GM12865 (cell line): ENCODE data around the gene LZTS3.

Experiments used
- DNase-seq: peaks from one replicate; pipeline ENCODE4 v3.0.0; 2010; ENCODE audit warnings: low read depth
- H3K4me3 ChIP-seq: 2 replicates; pipeline ENCODE4 v1.5.1; 2011; ENCODE audit warnings: mild to moderate bottlenecking, low read depth, low read length, control low read depth
- TF ChIP-seq, protein P1 (sequence below): IDR thresholded peaks from 2 replicates; pipeline ENCODE4 v1.5.1; 2011; ENCODE audit warnings: low read length, control low read depth, low read depth, inconsistent platforms; ENCODE audit not compliant: insufficient read depth; ENCODE audit errors: missing control alignments

LZTS3 gene

DNA sequence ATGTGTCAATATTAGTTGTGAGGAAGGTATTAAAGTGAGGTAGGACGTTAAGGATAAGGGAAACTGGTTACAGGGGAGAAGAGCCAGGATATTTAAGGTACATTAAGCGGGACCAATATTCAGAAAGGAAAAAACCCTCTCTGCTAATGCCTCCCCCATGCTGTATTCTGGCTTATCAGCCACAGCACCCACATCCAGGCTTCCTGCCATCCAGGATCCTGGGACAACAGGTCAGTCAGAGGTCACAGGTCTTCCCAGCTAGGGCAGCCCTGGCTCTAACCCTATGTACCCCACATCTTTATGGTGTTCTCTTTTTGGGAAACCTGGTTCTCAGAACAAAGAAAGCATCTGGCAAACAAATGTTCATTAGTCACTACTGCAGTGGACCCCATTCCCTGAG, 25.9 kb upstream of the LZTS3 start:
- no peak for DNase-seq
- H3K4me3 ChIP-seq = no peak overlapping the region
- TF ChIP-seq, protein P1, sequence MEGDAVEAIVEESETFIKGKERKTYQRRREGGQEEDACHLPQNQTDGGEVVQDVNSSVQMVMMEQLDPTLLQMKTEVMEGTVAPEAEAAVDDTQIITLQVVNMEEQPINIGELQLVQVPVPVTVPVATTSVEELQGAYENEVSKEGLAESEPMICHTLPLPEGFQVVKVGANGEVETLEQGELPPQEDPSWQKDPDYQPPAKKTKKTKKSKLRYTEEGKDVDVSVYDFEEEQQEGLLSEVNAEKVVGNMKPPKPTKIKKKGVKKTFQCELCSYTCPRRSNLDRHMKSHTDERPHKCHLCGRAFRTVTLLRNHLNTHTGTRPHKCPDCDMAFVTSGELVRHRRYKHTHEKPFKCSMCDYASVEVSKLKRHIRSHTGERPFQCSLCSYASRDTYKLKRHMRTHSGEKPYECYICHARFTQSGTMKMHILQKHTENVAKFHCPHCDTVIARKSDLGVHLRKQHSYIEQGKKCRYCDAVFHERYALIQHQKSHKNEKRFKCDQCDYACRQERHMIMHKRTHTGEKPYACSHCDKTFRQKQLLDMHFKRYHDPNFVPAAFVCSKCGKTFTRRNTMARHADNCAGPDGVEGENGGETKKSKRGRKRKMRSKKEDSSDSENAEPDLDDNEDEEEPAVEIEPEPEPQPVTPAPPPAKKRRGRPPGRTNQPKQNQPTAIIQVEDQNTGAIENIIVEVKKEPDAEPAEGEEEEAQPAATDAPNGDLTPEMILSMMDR = no peak

DNA sequence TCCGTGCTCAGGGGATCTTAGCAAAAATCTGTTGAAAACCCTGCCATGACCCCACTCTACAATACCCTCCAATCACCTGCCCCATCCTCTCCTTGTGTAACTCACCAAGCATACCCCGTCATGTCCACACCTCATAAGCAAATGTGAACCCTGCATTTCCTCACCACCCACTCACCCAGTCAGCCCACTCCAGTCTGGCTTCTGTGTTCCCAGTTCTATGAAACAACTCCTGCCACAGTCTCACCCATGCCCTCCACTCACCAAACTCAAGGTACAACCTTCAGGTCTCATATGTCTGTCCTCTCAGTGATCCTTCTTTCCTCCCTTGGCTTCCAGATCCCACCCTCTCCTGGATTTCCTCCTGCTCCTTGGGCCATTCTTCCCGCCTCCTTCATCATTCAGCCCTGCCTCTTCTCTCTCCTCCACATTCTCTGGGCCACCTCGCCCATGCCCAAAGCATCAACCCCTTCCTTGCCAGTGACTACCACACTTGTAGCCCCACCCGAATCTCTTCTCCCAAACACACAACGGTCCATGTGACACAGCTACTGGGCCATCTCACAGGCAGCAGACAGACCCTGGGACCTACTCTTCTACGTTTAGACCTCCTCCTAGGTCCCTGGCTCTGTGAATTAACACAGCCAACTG, 22.4 kb upstream of the LZTS3 start:
- H3K4me3 ChIP-seq = no peak overlapping the region
- TF ChIP-seq, protein P1 = no peak
- DNase-seq = no peak

DNA sequence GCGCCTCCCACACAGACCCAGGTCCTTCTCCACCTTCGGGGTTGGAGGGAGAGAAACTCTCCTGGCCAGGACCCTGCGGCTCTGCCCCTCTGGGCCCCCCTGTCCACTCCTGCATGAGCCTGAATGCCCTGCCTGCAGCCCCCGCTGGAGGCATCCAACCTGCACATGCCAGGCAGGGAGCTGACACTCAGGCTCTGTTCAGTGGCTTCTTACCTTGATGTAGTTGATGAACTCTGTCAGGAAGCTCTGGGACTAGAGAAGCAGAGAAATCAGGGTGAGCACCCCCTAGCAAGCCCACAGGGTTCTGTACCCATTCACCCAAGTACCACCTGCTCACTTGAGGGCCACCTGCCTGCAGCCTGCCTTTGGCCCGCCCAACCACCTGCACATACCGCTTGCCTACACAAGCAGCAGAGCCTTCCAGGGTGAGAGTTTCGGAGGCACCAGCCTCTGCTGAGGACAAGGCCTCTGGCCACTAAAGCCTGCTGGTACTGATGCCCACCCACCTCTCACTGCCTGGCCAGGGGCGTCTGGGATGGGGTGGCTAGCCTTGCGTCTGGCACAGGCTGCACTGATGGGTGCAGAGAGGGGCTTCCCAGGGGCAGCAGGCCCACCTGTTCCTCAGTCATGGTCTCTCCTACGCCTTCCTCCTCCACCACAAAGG, 21.4 kb upstream of the LZTS3 start:
- TF ChIP-seq, protein P1 = no peak
- no peak for DNase-seq
- H3K4me3 ChIP-seq = no peak overlapping the region

DNA sequence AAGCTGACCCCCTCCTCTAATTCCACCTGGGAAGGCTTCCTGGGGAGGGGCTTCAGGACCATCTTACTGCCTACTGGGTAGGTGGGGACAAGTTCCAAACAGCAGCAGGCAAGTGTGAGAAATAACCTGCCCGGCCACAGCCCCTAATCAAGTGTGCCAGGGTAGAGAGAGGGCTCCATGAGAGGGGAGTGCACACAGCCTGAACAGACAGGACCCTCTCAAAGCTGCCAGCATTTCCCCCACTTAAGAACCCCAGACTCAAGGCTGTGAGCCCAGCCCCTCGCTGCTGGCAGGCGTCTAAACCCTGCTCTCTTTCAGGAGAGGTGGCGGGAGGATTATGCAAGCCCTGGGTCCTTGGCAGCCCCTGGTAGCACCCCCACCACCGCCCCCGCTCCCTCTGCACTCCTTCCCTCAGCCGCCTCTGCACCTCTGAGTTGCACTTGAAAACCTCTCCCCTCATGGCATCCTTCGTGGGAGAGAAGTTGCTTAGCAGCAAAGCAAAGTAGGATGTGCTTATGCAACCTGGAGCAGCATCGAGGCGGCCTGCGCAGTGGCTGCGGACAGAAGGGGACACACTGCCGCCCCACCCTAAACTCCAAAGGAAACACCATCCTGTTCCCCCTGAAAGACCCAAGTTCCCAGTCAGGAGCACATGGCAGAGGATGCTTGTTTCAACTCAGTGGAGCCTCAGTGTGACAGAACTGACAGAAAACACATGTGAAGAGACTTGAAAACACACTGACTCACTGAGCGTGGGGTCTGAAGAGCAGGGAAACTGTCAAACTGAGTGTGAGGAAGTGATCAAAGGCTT, 20.7 kb upstream of the LZTS3 start:
- TF ChIP-seq, protein P1 = no peak
- no peak overlapping the region for H3K4me3 ChIP-seq
- DNase-seq = no peak

DNA sequence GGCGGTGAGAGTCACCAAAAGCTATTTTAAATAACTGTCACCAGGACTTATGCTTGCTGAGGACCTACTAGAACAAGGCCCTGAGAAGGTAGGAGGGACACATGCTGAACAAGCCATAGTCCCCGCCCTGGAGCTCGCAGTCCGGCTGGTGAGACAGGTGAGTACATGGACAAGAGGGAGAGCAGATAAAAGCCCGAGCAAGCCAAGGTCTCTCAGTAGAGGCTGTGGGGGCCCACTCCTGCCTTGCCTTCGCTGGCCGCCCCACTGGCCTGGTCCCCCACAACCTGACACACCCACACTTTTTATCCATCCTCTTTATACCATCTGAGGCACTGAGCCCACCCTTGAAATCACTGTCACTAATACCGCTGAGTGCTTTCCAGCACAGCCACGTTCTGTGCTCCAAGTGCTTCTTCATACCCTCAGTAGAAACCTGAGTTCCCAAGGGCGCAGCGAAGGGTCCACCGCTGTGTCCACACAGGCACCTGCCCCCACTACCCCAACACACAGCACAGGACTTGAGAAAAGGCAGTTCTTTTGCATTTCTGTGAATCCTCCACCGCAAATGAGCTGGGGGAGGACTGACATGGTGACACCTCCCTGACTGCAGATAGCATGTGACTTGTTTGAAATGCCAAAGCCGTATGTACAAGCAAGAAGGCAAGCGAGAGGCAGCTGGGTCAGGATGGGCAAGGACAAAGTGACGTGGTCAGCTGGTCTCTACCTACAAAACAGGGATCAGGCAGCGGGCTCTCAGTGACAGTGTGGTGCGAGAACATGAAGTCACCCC, 19.1 kb upstream of the LZTS3 start:
- DNase-seq = no peak
- TF ChIP-seq, protein P1 = no peak
- no peak overlapping the region for H3K4me3 ChIP-seq

DNA sequence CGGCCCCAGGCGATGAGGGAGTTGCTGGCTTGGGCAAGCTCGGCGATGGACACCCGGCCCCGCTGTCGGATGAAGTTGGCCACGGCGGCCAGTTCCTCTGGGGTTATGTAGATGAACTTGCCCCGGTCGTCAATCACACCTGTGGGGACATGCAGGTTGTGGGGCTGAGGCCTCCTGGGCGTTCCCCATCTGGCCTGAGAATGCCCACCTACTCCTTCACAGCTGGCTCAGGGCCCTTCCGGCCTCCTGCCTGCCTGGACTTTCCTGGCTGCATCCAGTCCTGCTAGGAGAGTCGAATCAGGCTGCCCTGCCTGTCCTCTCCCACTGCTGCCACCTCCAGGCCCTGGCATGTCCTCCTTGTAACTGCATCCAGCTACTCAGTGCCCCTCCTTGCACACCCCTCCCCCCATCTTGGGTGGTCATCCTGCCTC, 17.3 kb upstream of the LZTS3 start:
- TF ChIP-seq, protein P1 = no peak
- no peak for DNase-seq
- no peak overlapping the region for H3K4me3 ChIP-seq
